HG03460 (cell line): ENCODE data around the gene ADGRF3.
A peak's percentile ranks its signal among the peaks of the same experiment; 100 is the strongest.
"Not testable (repeated sequence)": the region's sequence is repeated elsewhere in the genome, so short reads cannot be mapped to it uniquely, and the experiment has no call there.

Experiments
- ATAC-seq: cut with Tn5 transposase; IDR thresholded peaks from one replicate; pipeline ENCODE4 v1.9.1; 2021; ENCODE audit not compliant: unreplicated experiment

The ADGRF3 gene

GRCh38 chr2:26351375-26352090 is 4.9 kb upstream of the ADGRF3 start:
- no peak for ATAC-seq

GRCh38 chr2:26349690-26350089 is 3.1 kb upstream of the ADGRF3 start:
- ATAC-seq: no peak

- ATAC-seq: no peak
Measured at GRCh38 chr2:26347286-26347865, 787 bp upstream of the ADGRF3 start.

DNA sequence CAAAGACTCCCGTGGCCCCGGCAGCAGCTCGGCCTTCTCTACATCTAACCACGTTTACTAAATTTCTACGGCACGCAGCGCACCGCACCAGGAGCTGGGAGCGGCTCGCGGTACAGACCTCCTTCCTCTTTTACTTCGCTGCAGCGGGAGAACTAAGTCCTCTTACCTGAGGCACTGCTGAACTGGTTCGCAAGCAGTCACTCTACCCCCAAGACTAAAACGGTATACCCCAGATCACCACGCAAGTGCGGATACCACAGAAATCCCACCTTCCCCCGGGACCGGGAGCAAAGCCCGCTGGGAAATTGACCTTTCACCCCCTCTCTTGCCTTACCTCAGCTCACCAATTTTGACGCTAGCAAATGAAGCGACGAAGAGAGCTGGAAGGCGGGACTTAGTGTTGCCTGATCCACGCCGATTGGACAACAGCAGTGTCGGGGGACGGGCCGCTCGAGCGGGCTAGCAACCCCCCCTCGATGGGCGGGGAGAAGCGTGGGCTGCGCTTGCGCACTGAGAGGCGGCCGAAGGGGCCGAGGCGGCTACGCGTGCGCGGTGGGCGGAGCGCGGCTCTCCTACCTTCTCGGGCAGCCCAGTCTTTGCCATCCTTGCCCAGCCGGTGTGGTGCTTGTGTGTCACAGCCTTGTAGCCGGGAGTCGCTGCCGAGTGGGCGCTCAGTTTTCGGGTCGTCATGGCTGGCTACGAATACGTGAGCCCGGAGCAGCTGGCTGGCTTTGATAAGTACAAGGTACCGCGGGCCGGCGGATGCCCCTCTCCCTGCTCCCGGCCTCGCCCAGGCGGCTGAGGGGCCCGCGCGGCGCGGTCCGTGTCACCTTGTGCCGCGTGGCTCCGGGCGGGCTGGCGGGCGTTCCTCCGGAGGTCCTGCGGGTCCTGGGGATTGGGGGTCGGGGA is 790 bp downstream of the ADGRF3 start, which contains the start of gene SELENOI:
SELENOI (plus strand) TSS at position 599 of the 909 bp plus-strand sequence; CDS start at position 689, 90 bp downstream.
- peak; percentile 94 for ATAC-seq

DNA sequence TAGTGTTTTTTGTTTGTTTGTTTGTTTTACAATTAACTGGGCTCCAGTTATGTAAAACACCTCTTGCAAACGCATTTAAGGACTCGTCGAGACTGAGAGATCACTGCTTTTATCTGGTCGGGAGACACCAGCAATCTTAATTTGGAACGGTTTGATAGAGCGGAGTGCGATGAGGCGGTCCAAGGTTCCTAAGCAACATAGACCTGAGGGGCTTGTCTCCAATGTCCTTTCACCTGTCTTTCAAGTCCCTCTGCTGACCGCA is 1.4 kb downstream of the ADGRF3 start:
- ATAC-seq: no peak

GRCh38 chr2:26344581-26345282 is 1.9 kb downstream of the ADGRF3 start:
- no peak for ATAC-seq

GRCh38 chr2:26340831-26341230 is 5.8 kb downstream of the ADGRF3 start:
- ATAC-seq: no peak

- no peak for ATAC-seq
Measured at GRCh38 chr2:26337298-26337697, 9.3 kb downstream of the ADGRF3 start.

GRCh38 chr2:26336719-26337118 is 9.9 kb downstream of the ADGRF3 start:
- ATAC-seq: no peak

DNA sequence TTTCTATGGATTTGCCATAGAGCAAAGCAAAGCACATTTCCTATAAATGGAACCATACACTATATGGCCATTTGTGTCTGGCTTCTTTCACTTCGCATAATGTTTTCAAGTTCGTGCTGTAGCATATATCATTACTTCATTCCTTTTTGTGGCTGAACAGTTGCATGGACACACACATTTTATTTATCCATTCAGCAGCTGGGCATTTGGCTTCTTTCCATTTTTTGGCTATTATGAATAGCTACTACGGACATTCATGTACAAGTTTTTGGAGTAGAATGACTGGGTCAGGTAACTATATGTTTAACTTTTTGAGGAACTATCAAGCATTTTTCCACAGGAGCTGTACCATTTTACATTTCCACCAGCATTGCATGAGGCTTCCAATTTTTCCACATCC is 11.4 kb downstream of the ADGRF3 start:
- ATAC-seq: no peak

DNA sequence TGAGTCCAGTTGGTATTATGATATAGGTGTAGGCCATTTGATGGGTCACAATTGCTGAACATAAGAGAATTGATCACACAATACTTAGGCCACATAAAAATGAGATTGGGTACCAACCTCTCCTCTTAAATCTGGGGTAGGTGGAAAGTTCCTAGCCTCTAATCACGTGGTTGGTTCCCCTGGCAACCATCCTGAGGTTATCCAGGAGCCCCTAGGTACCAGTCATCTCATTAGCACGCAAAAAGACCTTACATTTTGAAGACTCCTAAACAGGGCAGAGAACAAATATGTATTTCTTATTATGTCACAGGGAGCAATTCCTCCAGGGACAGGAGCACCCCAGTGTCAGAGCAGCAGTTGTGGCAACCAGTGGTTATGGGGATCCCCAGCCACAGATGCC is 13.3 kb downstream of the ADGRF3 start:
- ATAC-seq: no peak

DNA sequence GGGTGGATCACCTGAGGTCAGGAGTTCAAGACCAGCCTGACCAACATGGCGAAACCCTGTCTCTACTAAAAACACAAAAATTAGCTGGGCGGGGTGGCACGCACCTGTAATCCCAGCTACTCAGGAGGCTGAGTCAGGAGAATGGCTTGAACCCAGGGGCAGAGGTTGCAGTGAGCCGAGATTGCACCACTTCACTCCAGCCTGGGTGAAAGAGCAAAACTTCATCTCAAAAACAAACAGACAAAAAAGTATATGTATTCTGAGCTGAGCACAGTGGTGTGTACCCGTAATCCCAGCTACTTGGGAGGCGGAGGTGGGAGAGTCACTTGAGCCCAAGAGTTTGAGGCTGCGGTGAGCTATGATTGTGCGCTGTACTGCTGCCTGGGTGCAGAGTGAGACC is 15.3 kb downstream of the ADGRF3 start:
- ATAC-seq: not testable (repeated sequence)

- ATAC-seq: no peak
Measured at GRCh38 chr2:26330604-26331003, 16.0 kb downstream of the ADGRF3 start.

GRCh38 chr2:26330114-26330549 is 16.5 kb downstream of the ADGRF3 start:
- ATAC-seq: peak; percentile 57

- ATAC-seq: not testable (repeated sequence)
Measured at GRCh38 chr2:26329083-26329482, 17.5 kb downstream of the ADGRF3 start.

DNA sequence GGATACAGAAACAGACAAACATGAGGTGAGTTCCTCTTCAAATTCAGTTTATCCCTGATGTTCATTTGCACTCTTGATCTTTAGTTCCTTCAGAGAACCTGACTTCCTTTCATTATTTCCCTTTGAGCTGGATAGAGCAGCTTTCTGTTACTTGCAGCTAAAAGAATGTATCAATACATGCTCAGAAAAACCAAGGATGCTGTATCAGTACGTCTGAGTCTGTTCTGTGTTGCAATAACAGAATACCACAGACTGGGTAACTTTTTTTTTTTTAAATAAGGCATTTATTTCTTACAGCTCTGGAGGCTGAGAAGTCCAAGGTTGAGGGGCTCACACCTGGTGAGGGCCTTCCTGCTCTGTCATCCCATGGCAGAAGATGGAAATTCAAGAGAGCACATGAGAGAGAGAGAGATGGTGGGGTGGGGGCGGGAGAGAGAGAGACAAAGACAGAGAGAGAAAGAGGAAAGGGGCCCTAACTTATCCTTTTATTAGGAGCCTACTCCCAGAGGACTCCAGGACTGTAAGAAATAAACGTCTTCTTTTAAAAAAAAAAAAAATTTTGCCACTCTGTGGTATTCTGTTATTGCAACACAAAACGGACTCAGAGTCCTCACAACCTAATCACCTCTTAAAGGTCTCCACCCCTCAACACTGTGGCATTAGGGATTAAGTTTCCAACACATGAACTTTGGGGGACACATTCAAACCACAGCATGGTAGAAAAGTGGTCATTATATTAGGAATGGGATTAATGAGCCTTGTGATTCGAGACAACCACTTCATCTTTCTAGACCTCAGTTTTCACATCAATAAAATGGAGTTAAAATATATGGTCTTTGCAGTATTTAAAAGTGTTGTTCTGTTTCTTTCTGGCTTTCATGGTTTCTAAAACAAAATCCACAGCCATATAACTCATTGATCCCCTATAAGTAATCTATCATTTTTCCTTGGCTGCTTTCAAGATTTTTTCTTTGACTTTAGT is 19.0 kb downstream of the ADGRF3 start:
- ATAC-seq: no peak

DNA sequence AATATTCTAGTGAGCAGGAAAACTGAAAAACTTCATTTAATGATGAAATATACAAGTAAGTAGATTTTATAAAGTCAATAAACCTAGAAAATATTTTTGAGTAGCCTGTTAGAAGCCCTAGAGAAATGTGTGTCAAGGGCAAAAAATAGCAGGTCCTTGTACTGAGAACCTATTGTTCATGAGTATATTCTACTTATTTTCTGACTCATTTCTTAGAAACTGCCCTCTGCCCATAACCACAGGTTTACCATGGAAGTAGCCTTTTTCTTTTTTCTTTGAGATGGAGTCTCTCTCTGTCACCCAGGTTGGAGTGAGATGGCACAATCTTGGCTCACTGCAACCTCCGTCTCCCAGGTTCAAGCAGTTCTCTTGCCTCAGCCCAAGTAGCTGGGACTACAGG is 20.1 kb downstream of the ADGRF3 start:
- no peak for ATAC-seq

DNA sequence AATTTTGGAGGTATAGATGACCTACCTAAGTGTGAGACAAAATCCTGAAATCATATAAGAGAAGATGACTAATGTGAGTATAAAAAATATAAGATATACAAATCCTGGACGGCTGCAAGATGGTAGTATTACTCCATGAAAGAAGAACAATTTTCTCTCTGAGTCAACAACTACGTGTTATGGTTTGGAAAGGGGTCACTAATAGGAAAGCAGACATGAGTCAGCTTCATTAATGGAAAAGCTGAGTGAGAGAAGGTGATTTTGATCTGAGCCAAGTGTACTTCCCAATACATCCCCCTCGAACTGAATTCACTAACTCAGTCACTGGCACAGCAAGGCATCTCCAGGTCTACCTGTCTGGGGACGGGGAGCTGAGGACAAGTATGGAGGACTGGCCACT is 20.7 kb downstream of the ADGRF3 start:
- no peak for ATAC-seq

DNA sequence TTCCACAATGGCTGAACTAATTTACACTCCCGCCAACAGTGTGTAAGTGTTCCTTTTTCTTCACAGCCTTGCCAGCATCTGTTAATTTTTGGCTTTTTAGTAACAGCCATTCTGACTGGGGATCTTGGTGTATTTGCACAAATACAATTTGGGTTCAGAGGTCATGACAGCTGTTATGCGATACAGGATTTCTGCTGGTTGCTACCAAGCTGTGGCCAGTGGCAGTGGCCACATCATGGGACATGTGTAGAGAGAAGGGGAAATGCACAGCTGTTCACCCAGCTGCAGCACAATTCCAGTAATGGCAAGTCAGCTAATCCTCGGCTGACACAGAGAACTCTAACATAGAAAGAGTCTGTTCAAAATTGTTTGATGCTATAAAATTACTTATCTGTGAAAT is 21.7 kb downstream of the ADGRF3 start:
- no peak for ATAC-seq

DNA sequence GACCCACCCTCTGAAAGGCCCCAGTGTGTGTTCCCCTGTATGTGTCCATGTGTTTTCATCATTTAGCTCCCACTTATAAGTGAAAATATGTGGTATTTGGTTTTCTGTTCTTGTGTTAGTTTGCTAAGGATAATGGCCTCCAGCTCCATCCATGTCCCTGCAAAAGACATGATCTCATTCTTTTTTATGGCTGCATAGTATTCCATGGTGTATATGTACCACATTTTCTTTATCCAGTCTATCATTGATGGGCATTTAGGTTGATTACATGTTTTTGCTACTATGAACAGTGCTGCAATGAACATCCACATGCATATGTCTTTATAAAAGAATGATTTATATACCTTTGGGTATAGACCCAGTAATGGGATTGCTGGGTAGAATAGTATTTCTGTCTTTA is 22.1 kb downstream of the ADGRF3 start:
- ATAC-seq: not testable (repeated sequence)
